HepG2 (cell line): Measurements from ENCODE around the gene SMYD2. TPM values are rescaled to one million over a fixed set of nuclear protein-coding genes. Genes with fewer than 3 reads are reported as not detected.

Experiments used
- ARNT ChIP-seq: fragments of 450-650 bp; IDR thresholded peaks from 2 replicates; pipeline ENCODE4 v1.6.1; 2017
- ATF7-NPFF ChIP-seq: sonication (generic); formaldehyde crosslinking; IDR thresholded peaks from 2 replicates; pipeline ENCODE4 v1.8.1; 2023; ENCODE audit warnings: mild to moderate bottlenecking, low read depth, missing genetic modification reagents, moderate library complexity
- BRF2 ChIP-seq: sonication (generic); formaldehyde crosslinking; IDR thresholded peaks from 2 replicates; pipeline ENCODE4 v1.8.1; 2022; ENCODE audit warnings: mild to moderate bottlenecking, missing genetic modification reagents
- FOXP1 ChIP-seq, 2 experiments: fragments of 450-650 bp in 1 of 2; IDR thresholded peaks; 2 replicates each; pipeline ENCODE4 v1.6.1; 2017 to 2018; ENCODE audit warnings: antibody characterized with exemption in 1 of 2
- FUBP1 ChIP-seq: sonication (generic); formaldehyde crosslinking; IDR thresholded peaks from 2 replicates; pipeline ENCODE4 v1.5.1; 2020; ENCODE audit warnings: missing genetic modification reagents, mild to moderate bottlenecking, borderline replicate concordance
- GZF1 ChIP-seq: sonication (generic); formaldehyde crosslinking; IDR thresholded peaks from 2 replicates; pipeline ENCODE4 v1.5.1; 2020; ENCODE audit warnings: mild to moderate bottlenecking, missing genetic modification reagents
- IRF1 ChIP-seq: sonication (generic); formaldehyde crosslinking; IDR thresholded peaks from 2 replicates; pipeline ENCODE4 v1.4.0; 2020; ENCODE audit warnings: low read depth, mild to moderate bottlenecking, missing genetic modification reagents
- IRF2 ChIP-seq: IDR thresholded peaks from 2 replicates; pipeline ENCODE4 v1.6.1; 2018; ENCODE audit warnings: missing genetic modification reagents, missing compliant biosample characterization
- JUNB ChIP-seq: sonication (generic); formaldehyde crosslinking; IDR thresholded peaks from 2 replicates; pipeline ENCODE4 v1.8.0; 2022; ENCODE audit warnings: missing genetic modification reagents, mild to moderate bottlenecking, borderline replicate concordance
- MED1 ChIP-seq: sonication (generic); formaldehyde crosslinking; IDR thresholded peaks from 2 replicates; pipeline ENCODE4 v1.4.0; 2020; ENCODE audit warnings: missing genetic modification reagents
- SNAPC5 ChIP-seq: sonication (generic); formaldehyde crosslinking; IDR thresholded peaks from 2 replicates; pipeline ENCODE4 v1.8.1; 2023; ENCODE audit warnings: mild to moderate bottlenecking, missing genetic modification reagents, borderline replicate concordance
- SP140L ChIP-seq: sonication (generic); formaldehyde crosslinking; IDR thresholded peaks from 2 replicates; pipeline ENCODE4 v1.4.0; 2020; ENCODE audit warnings: missing genetic modification reagents, borderline replicate concordance
- ZNF124 ChIP-seq: sonication (generic); formaldehyde crosslinking; IDR thresholded peaks from 2 replicates; pipeline ENCODE4 v1.4.0; 2020; ENCODE audit warnings: missing genetic modification reagents
- ZNF276 ChIP-seq: sonication (generic); formaldehyde crosslinking; IDR thresholded peaks from 2 replicates; pipeline ENCODE4 v1.4.0; 2020; ENCODE audit warnings: mild to moderate bottlenecking, low read depth, missing genetic modification reagents
- ZNF382 ChIP-seq: sonication (generic); formaldehyde crosslinking; IDR thresholded peaks from 2 replicates; pipeline ENCODE4 v1.5.0; 2020; ENCODE audit warnings: missing genetic modification reagents, mild to moderate bottlenecking, borderline replicate concordance
- ZNF615 ChIP-seq: sonication (generic); formaldehyde crosslinking; IDR thresholded peaks from 2 replicates; pipeline ENCODE4 v1.5.0; 2020; ENCODE audit warnings: mild to moderate bottlenecking, missing genetic modification reagents, borderline replicate concordance
- ZNF710 ChIP-seq: sonication (generic); formaldehyde crosslinking; IDR thresholded peaks from 2 replicates; pipeline ENCODE4 v1.5.0; 2020; ENCODE audit warnings: mild to moderate bottlenecking, missing genetic modification reagents, borderline replicate concordance
- ZNF839 ChIP-seq: sonication (generic); formaldehyde crosslinking; IDR thresholded peaks from 2 replicates; pipeline ENCODE4 v1.4.0; 2020; ENCODE audit warnings: missing genetic modification reagents, mild to moderate bottlenecking, borderline replicate concordance
- polyA plus RNA-seq, 8 experiments: library from polyadenylated mRNA; depleted of rRNA in 3 of 8; stranded (reverse) in 7 of 8; unstranded in 1 of 8; fragments of >200 nt; fragmentation: Illumina TruSeq in 4 of 8; extraction: Trizol in 4 of 8; gene quantifications; 2 replicates each; pipeline versions ENCODE4 v1.2.1 to v1.2.3, GENCODE V29; 2011 to 2016; ENCODE audit warnings: low read depth in 4 of 8, missing spikeins in 1 of 8, mixed read lengths in 1 of 8; ENCODE audit not compliant: insufficient read depth in 1 of 8
- total RNA-seq, 5 experiments: library from RNA; depleted of rRNA; stranded (reverse); fragments of >200 nt; fragmentation: Illumina TruSeq; extraction: Trizol; gene quantifications; 2 replicates each; pipeline ENCODE4 v1.2.3, GENCODE V29; 2016; ENCODE audit warnings: low read depth in 1 of 5

The SMYD2 gene
- total and polyA plus RNA-seq, 2 of the 13 experiments (the other 11 are each of a cell fraction or from before 2014, with no cell fraction given) = 72.7 to 139 TPM

GRCh38 chr1:214280386-214281020 lies 456 bp upstream of the SMYD2 start (continued):
- TF ChIP-seq IRF2 (peak; percentile 52; the same call in 1 of the 2 replicates), MED1 (CRISPR knock-in tag) (peak; percentile 43), SNAPC5 (CRISPR knock-in tag) (no peak), ATF7-NPFF (CRISPR knock-in tag) (no peak), ZNF124 (CRISPR knock-in tag) (0 out of 2 replicates have a peak, but pooled peaks have one; percentile 70), ZNF382 (CRISPR knock-in tag) (no peak), FUBP1 (CRISPR knock-in tag) (no peak), SP140L (CRISPR knock-in tag) (0 out of 2 replicates have a peak, but pooled peaks have one; percentile 74), BRF2 (CRISPR knock-in tag) (no peak), GZF1 (CRISPR knock-in tag) (0 out of 2 replicates have a peak, but pooled peaks have one; percentile 33), ARNT (no peak), ZNF839 (CRISPR knock-in tag) (no peak), FOXP1 (IDR thresholded peaks at IDR 0.05) (no peak), FOXP1 (CRISPR knock-in tag; IDR thresholded peaks at IDR 0.05) (no peak), IRF1 (no peak), ZNF276 (CRISPR knock-in tag) (peak; percentile 60; the same call in 1 of the 2 replicates), ZNF615 (CRISPR knock-in tag) (no peak), JUNB (no peak), ZNF710 (no peak)
